IPS DF 19.7 (cell line): ENCODE measurements around the gene KIF25.

Experiments
- DNase-seq: peaks from one replicate; pipeline ENCODE4 v3.0.0-alpha.2; 2013; ENCODE audit warnings: low read depth, low spot score

KIF25 gene

DNA sequence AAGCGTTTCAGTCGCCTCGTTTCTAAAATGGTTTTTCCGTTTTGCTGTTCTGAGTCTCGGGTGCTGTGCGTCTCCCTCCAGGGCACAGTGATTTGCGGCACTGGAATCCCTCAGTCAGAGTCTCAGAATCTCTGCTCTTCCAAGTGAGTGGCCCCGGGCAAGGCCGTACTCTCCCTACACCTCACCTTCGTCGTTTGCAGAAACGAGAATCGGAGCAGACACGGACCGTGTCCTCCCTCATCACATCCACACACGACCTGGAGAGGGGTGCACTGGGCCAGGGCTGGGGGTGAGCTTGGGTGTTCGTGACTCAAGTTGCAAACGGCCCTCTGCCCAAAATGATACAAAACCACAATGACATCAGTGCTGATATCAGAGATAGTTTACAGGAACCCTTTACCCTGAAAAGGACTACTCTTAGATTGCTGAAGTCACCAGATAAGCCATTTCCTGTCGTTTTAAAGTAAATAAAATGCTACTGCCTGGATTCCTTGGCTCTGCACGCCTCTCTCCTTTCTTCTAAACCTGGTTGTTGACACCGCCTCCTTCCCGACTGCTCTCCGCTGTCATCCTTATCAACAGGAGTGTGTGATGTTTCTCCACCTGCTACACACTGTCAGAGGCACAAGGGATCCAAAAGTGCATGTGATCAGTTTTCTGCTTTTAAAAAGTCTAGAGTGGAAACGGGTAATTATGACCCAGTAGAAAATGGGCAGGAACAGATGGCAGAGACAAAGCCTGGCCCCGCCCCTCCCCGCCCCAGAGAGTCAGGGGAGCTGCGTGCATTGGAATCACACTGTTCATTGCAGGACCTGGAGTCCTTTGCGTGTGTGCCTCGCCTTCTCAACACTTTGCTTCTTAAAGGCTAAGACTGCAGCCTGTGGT, 38.4 kb downstream of the KIF25 start:
- DNase-seq = no peak

DNA sequence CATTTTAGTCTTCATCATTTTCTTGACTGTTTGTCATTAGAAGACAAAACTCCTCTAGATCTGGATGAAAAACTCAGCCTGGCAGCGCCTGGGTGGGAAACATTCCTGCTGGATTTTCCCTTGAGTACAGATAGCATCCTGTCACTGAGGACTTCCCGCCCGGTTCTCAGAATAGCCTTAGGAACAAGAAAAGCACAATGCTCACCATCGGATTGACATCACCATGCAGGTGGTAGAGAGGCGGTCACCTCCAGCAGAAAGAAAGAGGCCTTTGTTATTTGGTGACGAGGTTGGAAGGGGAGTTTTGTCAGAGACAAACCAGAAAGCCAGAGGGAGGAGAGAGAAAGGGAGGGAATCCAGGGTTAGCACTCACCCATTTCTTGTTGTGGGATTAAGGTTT, 39.8 kb downstream of the KIF25 start:
- DNase-seq = no peak

DNA sequence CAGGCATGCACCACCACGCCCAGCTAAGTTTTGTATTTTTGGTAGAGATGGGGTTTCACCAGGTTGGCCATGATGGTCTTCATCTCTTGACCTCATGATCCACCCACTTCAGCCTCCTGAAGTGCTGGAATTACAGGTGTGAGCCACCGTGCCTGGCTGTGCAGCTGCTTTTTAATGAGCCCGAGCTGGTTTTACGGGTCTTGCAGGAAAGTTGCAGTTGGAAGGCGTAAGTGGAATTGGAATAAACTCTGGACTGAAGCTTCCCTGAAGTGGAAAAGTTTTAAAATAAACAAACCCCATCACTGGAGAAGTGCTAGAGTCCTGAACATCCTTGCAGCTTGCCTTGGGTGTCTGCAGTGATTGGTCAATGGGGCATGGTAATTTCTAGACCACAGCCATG, 40.4 kb downstream of the KIF25 start:
- DNase-seq = no peak

DNA sequence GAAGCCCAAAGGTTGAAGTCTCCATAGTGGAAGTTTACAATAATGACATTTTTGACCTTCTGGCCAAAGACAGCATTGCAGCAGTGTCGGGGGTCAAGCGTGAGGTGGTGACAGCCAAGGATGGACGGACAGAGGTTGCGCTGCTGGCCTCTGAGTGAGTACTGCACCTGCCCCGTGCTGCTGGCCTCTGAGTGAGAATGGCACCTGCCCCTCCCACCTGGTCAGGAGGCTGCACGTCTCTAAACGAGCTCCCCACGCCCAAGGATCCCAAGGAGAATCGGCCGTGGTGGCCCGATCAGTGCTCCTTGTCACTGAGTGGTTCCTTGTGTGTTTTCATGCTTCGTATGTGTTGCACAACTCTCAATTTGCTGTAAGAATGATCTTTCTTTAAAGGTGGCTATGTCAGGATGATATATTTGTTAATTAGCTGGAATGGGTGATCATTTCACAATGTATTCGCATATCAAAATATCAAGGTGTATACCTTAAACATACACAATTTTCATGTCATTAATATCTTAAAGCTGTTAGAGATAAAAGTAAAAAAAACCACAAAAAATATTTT, 41.2 kb downstream of the KIF25 start:
- no peak for DNase-seq

DNA sequence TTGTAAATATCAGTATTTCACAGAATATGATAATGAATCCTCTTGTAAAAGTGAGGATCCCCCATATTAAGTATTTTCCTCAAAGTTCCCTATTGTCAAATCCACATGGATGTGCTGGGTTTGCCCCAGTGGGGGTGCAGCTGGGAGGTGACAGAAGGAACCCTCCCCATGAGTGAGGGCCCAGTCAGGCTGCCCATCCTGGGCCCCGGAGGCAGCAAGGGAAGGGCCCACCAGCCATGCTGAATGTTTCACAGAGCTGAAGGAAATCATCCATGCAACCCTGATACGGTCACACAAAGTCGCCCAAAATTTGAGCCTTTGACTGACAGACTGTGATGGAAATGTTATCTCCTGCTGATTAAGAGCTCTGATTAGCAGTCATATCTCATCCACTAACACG, 41.8 kb downstream of the KIF25 start:
- no peak for DNase-seq

DNA sequence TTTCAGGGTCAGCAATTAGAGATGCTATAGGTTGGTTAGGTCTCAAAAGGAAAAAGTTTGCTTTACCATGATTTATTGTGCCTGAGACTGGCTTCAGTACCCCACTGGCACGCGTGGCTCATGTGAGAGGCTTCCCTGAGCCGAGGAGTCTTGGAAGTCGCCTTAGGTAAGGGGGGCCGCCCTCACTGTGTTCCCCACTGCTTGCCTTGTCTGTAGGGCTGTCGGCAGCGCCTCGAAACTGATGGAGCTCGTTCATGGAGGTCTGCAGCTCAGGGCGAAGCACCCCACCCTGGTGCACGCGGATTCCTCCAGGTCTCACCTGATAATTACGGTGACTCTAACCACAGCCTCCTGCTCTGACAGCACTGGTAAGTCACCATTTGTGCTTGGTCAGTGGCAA, 42.4 kb downstream of the KIF25 start:
- DNase-seq = no peak

DNA sequence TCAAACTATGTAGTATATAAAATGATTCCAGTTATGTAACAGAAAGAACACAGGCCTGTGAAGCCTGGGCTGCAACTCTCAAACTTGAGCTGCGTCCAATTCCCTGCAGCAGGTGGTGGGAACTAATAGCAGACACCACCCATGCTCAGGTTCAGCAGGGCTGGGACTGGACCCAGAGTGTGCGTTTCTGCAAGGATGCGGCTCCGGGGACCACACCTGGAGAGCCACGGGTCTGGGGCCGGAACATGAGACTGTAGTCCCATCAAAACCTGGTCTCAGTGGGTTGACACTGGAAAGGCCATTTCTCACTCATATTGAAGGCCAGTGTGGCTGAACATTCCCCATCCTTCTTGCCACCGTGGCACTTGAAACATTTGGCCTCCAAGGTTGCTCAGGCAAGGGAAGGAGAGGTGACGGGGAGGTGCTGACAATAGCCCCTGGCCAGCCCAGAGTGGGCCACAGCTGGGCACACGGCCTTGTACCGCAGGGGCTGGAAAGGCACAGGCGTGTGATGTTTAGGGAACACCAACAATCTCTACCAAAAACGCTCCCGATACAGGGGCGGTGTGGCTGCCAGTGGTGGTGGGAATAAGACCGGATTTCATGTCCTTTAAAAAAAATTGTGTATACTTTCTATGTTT, 43.5 kb downstream of the KIF25 start:
- no peak for DNase-seq

DNA sequence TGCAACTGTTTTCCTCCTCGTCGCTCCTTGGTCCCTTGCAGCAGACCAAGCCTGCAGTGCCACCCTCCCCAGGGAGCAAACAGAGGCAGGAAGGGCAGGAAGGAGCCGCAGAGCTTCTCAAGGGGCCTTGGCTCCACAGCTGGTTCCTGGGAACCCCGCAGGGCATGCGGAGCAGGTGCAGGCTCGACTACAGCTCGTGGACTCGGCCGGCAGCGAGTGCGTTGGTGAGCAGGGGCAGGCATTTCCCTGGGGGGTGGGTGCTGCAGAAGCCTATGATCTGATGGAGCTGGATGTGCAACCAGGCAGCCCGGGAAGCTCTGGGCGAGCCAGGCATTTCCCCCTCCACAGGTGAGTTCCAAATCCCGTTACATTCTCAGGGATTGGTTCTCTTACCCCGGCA, 44.5 kb downstream of the KIF25 start:
- DNase-seq = no peak

DNA sequence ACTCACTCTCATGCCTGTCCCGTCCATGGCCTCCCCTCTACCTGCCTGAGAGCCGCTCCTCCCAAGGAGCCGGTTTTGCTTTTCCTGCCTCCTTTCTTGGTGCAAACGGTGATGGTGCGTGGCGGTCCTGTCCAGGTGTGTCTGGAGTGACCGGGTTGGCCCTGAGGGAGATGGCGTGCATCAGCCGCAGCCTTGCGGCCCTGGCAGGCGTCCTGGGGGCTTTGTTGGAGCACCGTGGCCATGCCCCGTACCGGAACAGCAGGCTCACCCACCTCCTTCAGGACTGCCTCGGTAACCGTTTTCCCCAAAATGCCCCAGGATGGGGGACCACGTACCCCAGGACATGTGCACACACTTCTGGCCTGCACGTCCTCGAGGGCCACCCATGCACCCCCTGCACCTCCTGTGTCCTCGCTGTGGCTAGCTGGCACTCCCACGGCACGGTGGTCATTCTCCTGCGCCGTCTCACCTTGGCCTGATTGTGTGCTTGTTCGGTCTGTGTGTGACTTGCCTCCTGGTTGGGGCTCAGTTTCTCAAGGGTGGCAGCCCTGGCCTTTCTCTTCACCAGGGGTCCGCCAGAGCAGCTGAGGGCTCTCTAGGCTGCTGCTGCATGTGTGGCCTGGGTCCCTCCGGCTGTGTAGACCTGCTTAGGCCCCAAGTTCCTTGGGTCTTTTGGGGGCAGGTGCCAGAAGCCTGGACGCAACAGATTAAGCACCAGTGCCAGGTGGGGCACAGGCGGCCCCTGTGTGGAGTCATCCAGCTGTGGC, 45.1 kb downstream of the KIF25 start:
- DNase-seq = no peak

DNA sequence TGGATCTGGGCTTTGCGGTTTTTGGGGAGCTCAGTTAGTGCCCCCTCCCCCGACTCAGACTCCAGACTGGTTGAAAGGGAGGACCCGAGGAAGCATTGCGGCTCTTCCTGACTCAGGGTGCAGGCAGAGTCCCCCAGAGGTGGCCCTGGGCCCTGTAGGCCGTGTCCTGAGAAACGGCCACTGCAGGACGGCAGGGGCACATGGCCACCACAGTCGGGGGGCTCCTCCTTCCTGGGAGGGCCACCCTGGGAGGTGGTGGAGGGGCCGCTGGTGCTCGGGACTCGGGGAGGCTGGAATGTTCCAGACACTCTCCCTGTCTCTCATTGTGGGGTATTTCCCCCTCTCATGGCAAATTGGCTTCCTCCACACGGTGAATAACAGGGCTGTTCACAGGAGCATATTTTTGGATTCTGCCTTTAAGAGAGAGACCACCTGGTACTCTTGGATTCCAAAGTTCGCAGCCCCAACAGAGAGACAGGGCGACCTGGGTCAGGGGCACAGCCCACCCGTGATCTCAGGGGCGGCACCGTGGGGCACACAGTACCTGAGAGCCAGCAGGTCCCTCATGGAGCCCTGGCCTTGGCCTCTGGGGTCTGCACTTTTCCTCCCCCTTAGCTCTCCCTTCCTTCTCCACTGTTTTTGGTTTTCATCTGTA, 45.8 kb downstream of the KIF25 start:
- DNase-seq = no peak

DNA sequence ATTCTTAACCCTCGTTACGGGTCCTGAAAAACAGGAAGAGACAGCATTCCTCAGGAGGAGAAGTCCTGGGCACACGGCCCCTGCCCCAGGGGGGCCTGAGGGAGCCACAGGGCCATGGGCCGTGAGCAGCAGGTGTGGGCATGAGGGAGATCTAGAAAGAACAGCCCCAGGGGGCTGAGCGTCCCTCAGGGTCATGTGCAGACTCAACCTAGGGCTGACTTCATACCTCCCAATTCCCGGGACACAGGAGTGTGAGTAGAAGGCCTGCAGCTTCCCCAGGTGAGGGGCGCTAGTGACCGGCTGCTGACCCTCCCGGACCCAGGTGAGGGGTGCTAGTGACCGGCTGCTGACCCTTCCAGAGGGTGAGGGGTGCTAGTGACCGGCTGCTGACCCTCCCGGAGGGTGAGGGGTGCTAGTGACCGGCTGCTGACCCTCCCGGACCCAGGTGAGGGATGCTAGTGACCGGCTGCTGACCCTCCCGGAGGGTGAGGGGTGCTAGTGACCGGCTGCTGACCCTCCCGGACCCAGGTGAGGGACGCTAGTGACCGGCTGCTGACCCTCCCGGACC, 46.5 kb downstream of the KIF25 start:
- no peak for DNase-seq

DNA sequence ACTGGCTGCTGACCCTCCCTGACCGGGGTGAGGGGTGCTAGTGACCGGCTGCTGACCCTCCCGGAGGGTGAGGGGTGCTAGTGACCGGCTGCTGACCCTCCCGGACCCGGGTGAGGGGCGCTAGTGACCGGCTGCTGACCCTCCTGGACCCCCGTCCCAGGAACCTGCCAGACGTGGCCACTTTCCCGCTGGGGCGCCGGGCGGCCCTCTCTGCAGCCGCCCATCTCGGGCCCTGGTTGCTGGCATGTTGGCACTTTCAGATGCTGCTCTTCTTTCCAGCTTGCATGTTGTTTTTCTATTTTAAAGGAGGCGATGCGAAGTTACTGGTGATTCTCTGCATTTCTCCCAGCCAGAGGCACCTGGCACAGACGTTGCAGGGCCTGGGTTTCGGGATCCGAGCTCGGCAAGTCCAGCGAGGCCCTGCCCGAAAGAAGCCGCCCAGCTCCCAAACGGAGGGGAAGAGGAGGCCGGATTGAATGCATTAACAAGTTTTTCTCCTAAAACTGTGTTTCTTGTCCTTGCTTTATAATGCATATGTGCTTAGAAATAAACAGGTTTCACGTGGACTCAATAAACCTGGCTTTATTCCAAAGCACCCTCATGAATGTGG, 47.2 kb downstream of the KIF25 start:
- no peak for DNase-seq

DNA sequence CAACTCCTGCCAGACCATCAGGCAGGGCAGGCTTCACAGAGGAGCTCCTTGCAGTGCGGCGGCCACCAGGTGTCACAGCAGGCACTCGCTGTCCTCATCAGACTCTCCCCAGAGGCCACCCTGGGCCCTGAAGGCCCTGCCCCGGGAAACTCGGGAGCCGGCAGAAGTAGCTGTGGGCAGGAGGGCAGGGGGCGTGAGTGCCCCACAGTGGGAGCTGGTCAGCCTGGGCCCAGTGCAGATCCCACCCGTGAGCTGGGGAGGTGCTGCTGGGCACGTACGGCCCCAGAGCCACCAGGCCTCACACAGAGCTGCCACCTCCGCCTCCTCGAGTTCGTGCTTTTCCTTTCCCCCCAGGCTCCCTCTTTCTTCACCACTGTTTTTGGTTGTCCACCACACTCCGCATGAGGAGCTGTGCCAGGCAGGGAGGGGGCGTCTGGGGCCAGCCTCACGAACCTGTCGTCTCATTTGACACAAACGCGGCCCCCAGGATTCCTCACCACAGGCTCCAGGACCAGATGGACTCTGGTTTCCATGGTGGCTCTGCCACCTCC, 47.7 kb downstream of the KIF25 start:
- DNase-seq = no peak

DNA sequence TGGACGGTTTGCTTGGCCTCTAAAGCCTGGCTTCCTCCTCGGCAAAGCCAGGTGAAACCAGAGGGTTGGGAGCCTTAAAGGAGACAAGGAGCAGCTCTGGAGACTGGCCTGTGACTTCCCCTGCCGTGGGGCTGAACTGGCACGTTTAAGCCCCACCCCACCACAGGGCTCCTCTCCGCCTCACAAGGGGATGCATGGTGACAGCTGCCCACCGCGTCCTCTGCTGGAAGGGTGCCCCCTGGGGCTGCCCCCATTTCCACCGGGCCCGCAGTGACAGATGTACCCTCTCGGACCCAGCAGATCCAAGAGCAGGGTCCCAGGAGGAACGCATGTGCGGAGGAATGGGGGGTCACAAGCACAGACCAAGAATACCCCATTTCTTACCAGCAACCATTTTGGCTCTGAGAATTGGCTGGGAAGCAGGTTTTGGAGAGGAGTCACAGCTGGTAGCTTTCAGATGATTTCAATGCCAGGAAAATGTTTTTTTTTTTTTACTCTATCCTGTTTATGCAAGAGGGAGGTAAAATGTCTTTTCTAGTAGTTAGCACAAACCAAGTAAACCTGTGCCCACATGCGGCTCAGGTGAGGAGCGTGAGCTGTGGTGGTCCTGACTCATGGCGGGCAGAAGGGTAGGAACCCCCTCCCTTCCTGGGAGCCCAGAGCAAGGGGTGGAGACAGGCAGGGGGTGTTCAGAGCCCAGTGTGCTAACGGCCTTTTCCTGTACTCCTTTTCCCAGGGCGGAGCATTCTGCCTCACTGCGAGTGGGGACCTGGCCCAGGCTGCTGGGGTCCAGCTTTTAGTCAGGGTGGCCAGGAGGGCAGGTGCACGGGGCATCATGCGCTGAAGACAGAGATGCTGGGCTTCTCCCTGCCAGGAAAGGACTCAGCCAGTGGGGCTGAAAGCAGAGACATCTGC, 48.5 kb downstream of the KIF25 start:
- no peak for DNase-seq

DNA sequence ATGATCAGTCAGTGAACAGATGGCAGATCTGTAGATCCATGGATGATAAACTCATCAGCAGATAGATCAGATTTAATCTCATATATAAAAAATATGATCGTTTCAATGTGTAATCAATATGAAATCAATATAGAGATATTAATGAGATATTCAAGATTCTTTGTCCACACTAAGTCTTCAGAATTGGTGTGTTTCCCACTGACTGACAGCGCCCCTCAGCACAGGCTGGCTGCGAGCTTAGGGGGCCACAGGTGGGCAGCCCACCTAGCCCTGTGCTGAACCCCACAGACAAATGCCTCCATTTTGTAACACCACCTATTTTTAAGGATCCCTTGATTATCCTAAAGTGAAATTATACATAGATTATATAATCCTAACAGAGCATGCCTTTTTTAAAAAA, 49.2 kb downstream of the KIF25 start:
- no peak for DNase-seq

DNA sequence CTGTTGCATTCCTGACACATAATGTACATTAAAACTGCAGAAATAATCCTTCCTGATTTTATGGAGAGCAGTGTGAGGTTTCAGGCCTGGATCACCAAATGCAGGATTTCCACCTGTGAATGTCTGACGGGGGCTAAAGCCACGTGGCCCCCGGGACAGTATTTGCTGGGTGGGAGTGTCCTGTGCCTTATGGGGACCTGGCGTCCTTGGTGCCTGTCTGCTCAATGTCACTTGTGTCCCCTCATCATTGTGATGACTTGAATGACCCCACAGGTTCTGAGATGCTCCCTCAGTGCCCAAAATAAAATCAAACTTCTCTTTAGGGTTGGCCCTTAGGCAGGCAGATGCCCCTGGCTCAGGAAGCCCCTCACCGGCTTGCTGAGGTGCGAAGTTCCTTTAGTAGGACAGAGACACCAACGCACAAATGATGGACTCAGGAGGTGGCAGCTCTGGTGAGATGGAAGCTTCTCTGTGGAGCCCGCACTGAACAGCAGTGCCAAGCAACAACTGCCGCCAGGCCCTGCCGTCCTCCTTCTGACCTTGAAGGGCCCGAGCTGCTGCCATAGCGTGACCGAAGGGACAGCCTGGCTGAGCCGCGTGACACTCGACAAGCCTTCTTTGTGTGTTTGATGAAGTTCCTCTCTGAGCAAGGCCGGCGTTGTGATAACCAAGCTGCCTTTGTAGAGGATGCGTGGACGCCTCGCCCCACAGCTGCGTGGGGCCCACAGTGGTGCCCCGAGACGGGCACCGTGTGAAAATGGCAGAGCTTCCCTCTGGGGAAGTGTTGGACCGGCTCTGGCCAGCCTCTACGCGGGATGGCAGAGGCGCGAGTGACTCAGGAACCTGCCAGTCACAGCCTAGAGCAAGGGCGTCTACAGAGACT, 50.6 kb downstream of the KIF25 start:
- no peak for DNase-seq

DNA sequence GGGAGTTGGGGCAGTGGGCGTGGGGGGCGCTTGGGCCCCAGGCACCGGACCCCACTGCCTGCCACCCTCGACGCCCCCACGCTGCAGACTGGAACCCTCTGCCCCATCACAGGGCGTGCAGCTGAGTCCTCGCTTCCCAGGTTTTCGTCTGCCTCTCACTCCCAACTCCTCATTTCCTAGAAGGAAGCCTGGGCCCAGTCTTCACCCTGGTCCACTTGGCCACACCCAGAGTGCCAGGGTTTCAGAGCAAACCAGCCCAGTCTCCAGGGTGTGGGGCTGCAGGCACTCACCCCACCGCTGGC, 51.2 kb downstream of the KIF25 start:
- DNase-seq = no peak

DNA sequence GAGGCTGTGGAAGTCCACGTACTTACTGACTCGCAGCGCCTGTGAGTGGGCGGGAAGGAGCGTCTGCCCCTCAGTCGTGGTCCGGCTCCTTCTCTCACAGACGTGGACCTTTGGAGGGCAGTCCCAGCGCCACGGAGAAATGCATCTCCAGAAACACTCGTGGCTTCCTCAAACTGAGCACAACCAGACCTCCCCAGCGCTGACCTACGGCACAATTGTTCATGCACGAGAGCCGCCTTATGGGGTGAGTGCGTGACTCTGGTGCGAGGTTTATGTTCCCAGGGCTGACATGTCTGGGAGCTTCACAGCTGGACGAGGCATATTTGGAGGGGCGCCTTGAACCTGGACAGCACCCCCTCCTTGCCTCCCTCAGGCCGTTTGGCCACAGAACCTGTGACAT, 51.8 kb downstream of the KIF25 start:
- DNase-seq = no peak

DNA sequence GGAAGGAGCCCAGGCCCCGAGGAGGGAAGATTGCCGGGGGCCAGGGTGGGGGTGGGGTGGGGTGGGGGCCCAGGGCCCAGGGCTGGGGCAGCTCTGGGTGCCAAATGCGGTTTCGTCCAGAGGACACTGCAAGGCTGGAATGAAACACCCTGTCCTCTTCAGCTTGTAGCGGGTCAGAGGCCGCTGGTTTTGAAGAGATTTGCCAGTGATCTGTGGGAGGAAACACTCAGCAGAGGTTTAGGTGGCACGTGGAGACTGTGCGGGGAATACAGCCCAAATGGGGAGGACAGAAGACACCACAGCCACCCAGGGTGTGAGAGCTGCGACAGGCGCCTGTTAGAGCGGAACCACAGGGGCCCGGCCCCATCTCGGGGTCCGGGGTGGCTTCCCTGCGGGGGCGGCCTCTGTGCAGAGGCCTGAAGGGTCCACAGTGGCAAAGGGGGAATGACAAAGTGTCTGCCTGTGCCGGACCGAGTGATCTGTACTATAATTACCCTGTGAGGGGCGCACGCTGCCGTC, 52.3 kb downstream of the KIF25 start:
- DNase-seq = no peak
